ENCODE measurements around the gene LARP1.

The LARP1 gene

GRCh38 chr5:154861946-154862345 is 106.8 kb downstream of the LARP1 start:
- DNase-seq = no peak

- no peak for DNase-seq
Measured at GRCh38 chr5:154862766-154863165, 107.6 kb downstream of the LARP1 start.

DNA sequence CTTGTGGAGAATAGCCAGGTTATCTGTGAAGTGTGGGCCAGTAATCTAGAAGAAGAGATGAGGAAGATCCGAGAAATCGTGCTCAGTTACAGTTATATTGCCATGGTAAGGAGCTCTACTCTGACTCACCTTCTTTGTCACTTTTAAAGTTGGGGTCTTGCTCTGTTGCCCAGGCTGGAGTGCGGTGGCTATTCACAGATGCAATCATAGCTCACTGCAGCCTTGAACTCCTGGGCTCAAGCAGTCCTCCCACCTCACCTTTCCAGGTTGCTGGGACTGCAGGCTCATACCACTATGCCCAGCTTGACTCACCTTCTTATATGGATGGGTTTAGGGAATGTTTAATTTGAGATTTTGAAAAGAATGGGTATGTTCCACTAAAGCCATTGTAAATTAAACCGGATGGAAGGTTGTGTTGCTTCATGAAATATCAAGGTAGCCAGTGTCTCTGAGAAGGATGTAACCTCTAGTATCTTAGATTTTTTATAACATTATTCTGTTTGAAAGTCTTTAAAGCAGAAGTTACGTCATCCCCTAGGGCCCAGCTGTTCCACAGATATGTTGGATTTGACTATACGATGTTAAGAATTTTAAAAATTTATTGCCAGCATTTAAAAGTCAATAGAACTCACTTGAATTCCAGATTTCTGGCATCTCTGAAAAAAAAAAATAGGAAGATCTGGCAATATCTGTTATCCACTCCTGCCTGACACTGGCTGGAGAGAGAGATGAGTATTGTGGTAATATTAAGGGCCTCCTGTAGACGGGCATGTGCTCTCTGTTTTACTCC is 108.3 kb downstream of the LARP1 start:
- DNase-seq = no peak

DNA sequence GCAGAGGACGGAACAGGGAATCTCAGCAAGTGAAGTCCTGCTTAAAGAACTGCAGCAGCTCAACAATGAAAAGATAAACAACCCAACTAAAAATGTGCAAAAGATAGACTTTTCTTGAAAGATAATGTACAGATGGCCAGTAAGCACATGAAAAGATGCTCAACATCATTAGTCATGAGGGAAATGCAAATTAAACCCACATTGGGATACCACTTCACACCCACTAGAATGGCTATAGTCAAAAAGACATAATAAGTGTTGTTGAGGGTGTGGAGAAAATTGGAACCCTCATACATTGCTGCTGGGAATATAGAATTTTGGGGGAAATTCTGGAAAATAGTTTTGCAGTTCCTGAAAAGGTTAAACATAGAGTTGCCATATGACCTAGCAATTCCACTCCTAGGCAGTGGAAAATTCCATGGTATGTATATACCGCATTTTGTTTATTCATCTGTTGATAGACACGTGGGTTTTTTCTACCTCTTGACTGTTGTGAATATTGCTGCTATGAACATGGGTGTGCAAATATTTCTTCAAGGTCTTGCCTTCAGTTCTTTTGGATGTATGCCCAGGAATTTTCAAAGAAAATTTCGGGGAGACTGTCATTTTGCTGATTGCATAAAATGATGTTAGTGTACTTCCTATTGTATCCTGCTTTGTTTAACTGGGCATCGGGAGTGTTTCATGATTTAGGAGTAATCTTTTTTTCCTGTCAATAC is 110.4 kb downstream of the LARP1 start:
- no peak for DNase-seq

DNA sequence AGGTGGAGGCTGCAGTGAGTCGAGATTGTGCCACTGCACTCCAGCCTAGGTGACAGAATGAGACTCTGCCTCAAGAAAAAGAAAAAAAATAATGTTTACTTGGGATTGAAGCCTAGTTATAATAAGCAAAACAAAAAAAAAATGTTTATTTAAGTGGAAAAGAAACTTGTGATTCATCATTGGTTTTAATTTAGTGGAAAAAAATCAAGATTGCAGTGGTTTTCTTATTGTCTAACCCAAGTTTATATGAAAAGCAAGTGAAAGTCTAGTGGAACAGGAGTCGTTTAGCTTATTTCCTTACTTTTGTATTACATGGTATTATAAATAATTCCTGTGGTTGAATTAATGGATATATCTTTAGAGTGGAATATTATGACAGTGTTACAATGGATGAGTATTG is 111.7 kb downstream of the LARP1 start:
- DNase-seq = no peak
